AG09309 (cell line): Measurements from ENCODE around the gene C16orf92.

ENCODE experiments used
- DNase-seq: peaks from one replicate; pipeline ENCODE4 v3.0.0-alpha.2; 2010; ENCODE audit warnings: low read depth
- H3K4me3 ChIP-seq: 2 replicates; pipeline ENCODE4 v1.5.1; 2011; ENCODE audit warnings: mild to moderate bottlenecking, low read depth, low read length, moderate library complexity; ENCODE audit not compliant: control insufficient read depth
- CTCF ChIP-seq: IDR thresholded peaks from 2 replicates; pipeline ENCODE4 v1.5.1; 2011; ENCODE audit warnings: mild to moderate bottlenecking, low read depth, low read length, inconsistent platforms; ENCODE audit not compliant: insufficient read depth, control insufficient read depth; ENCODE audit errors: missing control alignments

Gene C16orf92

GRCh38 chr16:30027588-30028437 lies 4.8 kb downstream of the C16orf92 start:
- no peak for TF ChIP-seq CTCF
- DNase-seq, result no peak
- H3K4me3 ChIP-seq, result no peak overlapping the region

DNA sequence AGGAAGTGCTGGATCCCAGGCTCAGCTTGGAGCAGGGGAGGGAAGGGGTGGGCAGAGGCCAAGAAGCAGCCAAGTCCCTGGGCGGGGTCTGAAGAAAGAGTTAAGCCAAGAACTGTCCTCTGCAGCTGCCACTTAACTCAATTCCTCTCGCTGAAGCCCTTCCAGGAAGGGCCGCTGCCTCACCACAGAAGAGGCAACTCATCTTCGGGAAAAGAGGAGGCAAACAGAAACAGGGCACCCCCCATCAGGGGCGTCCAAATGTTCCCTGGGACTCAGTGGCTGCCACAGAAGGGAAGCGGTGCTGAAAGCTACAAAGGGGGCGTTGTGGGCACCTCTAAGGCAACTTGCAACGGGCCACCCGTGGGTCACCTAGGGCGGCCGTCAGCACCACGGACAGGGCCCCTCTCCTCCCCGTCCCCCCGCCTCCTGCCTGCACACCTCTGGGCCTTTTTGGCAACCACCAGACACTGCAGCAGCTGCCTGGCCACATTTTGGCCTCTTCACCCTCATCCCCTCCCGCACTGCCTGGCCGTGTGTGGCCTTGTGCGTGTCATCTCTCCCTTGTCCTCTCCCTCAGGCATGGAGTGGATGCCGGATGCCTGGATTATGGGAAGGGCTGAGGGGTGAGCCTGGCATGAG lies 5.6 kb downstream of the C16orf92 start:
- no peak for TF ChIP-seq CTCF
- DNase-seq, result no peak
- no peak overlapping the region for H3K4me3 ChIP-seq

DNA sequence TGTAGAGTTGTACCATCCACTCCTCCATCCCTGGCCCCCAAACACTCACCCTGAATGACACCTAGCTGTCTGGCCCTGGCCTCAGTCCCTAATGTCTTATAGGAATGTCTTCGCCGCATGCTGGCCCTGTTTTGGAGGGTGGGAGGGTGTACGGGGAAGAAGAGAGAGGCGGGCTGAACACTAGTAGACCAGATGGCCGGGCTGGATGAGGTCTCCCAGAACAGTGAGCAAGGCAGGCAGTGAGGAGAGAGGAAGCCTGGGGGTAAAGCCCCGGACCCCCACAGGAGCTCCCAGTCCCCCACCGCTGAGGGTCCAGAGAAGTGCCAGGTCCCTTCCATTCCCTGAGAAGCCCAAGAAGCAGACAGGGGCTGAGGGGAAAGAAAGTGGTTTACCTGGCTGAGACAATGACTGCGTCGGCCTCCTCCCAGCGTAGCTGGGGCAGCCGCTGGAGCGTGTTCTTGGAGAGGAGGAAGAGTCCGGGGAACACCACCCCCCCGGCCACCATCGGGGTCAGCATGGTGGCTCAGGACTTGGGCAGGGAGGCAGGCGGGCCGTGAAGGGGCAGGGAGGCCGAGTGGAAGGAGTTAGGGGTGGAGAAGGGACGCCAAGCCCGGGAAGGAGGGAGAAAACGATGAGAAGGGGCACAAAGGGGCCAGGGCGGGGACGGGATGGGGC lies 7.2 kb downstream of the C16orf92 start:
- no peak overlapping the region for H3K4me3 ChIP-seq
- DNase-seq, result no peak

DNA sequence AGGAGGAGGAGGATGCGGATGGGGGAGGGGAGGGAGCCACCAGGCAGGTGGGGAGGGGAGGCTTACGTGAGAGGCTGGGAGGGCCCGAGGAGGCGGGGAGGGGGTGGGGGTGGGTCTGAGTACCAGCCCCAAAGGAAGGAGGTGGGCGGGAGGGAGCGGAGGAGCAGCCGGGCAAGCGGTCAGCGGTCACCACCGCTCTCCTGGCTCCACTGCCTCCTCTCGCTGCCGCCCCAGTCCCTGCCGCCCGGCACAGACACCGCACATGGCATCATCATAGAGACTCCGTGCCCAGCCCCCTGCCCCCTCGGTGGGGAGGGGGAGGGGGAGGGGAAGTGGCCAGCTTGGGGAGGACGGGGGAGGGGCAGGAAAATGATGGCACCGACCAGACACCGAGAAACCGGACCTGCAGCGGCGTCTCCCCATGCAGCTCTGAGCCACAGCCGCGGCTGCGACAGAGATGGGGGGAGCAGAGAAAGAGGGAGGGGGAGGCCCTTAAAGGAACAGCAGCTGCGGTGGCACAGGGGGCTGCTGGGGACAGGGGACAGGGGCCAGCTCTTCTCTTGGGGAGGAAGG lies 7.9 kb downstream of the C16orf92 start, which contains the start of gene TLCD3B:
Gene TLCD3B (minus strand): TSS at position 431 of the 573 bp plus-strand sequence. CDS start 744 bp downstream, outside the sequence.
- no peak for TF ChIP-seq CTCF
- no peak for DNase-seq
- H3K4me3 ChIP-seq, result no peak within 1 kb of the TSS

More for the DNA sequence above, 7.2 kb downstream of the C16orf92 start:
- no peak for TF ChIP-seq CTCF

DNA sequence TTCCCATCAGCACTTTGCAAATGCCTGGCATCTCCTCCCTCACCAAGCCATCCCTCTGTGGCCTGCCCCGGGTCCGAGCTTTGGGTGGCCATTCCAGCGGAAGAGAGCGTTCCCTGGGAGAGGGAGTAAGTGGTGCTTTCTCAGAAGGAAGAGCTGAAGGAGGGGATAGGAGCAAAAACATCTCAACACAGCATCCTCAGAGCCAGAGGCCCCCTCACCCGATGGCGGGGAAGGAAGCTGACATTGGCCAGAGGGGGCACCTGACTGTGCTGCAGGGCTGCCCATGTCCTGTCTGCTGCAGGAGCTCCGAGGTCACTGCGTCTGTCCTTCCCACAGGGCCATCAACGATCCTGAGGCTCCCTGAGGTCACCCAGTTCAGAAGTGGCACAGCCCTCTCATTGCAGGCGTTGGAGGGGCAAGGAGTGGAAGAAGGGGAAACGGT lies 8.5 kb downstream of the C16orf92 start:
- TF ChIP-seq CTCF, result no peak
- no peak for DNase-seq
- H3K4me3 ChIP-seq, result no peak overlapping the region

- DNase-seq, result peak; percentile 24
Observed at GRCh38 chr16:30032083-30032819, 9.3 kb downstream of the C16orf92 start.

More at GRCh38 chr16:30032083-30032819, 9.3 kb downstream of the C16orf92 start:
- peak; percentile 80 for TF ChIP-seq CTCF
- H3K4me3 ChIP-seq, result no peak overlapping the region
